ENCODE measurements around the gene RAB13. TPM values are rescaled to one million over a fixed set of nuclear protein-coding genes. Genes with fewer than 3 reads are reported as not detected.

Gene RAB13
- total and polyA plus RNA-seq, 2 of the 4 experiments (the other 2 are of a cell fraction) = 42.3 to 249 TPM

DNA sequence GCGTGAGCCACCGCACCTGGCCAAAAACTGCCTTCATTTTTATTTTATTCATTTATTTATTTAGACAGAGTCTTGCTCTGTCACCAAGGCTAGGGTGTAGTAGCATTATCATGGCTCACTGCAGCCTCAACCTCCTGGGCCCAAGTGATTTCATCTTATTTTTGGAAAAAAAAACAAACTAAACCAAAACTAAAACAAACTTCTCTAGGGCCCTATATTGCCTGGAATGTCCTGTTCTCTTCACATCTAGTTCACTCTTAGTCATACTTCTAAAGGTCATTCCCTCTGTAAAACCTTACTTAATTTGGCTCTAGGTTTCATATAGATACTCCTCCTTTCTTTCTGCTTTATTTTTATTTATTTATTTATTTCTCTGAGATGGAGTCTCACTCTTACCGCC, 20.0 kb upstream of the RAB13 start:
- Histone ChIP-seq H3K9me3 (ENCODE audit: control insufficient read depth, insufficient read depth, low read length) (no peaks in the 10 kb centered on the region), H3K4me1 (ENCODE audit: control insufficient read depth, insufficient read depth, low read length) (peaks cover 7% of the 10 kb centered on the region), H4K20me1 (ENCODE audit: insufficient read depth, low read length) (no peaks in the 10 kb centered on the region), H3K4me2 (ENCODE audit: low read depth, low read length) (peak overlapping the region; percentile 46; the same call in 1 of the 2 replicates), H4K8ac (ENCODE audit: low read depth in 2 of 2, low read length in 2 of 2) (no peak overlapping the region), H3K4me3 (ENCODE audit: insufficient read depth, low read depth, low read length) (no peak overlapping the region), H2AK5ac (ENCODE audit: low read depth, low read length) (no peak overlapping the region), H3K27ac (ENCODE audit: insufficient read depth, low read length) (peak overlapping the region; percentile 71), H2AFZ (replicated peaks; ENCODE audit: low read length, poor library complexity) (no peak overlapping the region), H2BK5ac (ENCODE audit: low read depth, low read length, poor library complexity, severe bottlenecking) (no peak overlapping the region), H2BK120ac (ENCODE audit: low read depth, low read length) (no peak overlapping the region), H3K18ac (ENCODE audit: low read depth, low read length) (no peak overlapping the region), H3K36me3 (ENCODE audit: control insufficient read depth, insufficient read depth, low read length) (no peaks in the 10 kb centered on the region), H3K23ac (ENCODE audit: low read depth, low read length) (no peak overlapping the region), H2AK9ac (replicated peaks; ENCODE audit: low read depth, low read length, poor library complexity) (no peak overlapping the region), H2BK20ac (ENCODE audit: low read depth, low read length) (no peak overlapping the region), H3K56ac (ENCODE audit: extremely low read depth, insufficient read depth, low read length) (no peak overlapping the region), H3K9ac (ENCODE audit: low read depth, low read length) (no peak overlapping the region), H4K91ac (ENCODE audit: insufficient read depth, low read depth, low read length) (no peak overlapping the region), H3K4ac (ENCODE audit: low read depth, low read length) (no peak overlapping the region), H3K79me1 (ENCODE audit: low read depth in 1 of 2, low read length in 2 of 2) (no peaks in the 10 kb centered on the region), H3K14ac (replicated peaks; ENCODE audit: low read depth, low read length) (no peak overlapping the region), H3K9me1 (ENCODE audit: insufficient read depth, low read length) (0 out of 2 replicates have a peak, but pooled peaks cover 4% of the 10 kb centered on the region), H4K5ac (ENCODE audit: low read depth, low read length) (no peak overlapping the region), H2BK15ac (ENCODE audit: low read depth, low read length) (no peak overlapping the region), H3K27me3 (ENCODE audit: control insufficient read depth, insufficient read depth, low read length) (no peaks in the 10 kb centered on the region)
- dilution Hi-C loops (cut with HindIII; ENCODE audit: low sequenced_read_pairs, unreplicated experiment) = no loop called here
- in situ Hi-C loops (cut with MboI; ENCODE audit: low sequenced_read_pairs) = no loop called here
- ATAC-seq (ENCODE audit: low read depth) (peak; percentile 85), DNase-seq (peak; percentile 86)
- no CpG with 5 or more reads among the region's 3 CpGs for WGBS, 2 experiments (ENCODE audit: extremely low coverage in 2 of 2, insufficient read length in 1 of 2)
- TF ChIP-seq FOS (IDR thresholded peaks at IDR 0.05; ENCODE audit: low read depth, low read length) = no peak; the same call in 1 of the 2 replicates
- no peak for TF ChIP-seq CEBPB (IDR thresholded peaks at IDR 0.05; ENCODE audit: low read depth, low read length)
- no peak for TF ChIP-seq MAZ (IDR thresholded peaks at IDR 0.05; ENCODE audit: borderline replicate concordance, low read depth, low read length)
- TF ChIP-seq SMC3 (IDR thresholded peaks at IDR 0.05; ENCODE audit: low read depth, low read length) = no peak
- no peak for TF ChIP-seq NFE2L2 (IDR thresholded peaks at IDR 0.05; ENCODE audit: low read depth, low read length)
- no peak for TF ChIP-seq MXI1 (IDR thresholded peaks at IDR 0.05; ENCODE audit: borderline replicate concordance, low read depth, low read length)
- no peak for TF ChIP-seq BHLHE40 (IDR thresholded peaks at IDR 0.05; ENCODE audit: low read depth, low read length)
- TF ChIP-seq, protein P1, sequence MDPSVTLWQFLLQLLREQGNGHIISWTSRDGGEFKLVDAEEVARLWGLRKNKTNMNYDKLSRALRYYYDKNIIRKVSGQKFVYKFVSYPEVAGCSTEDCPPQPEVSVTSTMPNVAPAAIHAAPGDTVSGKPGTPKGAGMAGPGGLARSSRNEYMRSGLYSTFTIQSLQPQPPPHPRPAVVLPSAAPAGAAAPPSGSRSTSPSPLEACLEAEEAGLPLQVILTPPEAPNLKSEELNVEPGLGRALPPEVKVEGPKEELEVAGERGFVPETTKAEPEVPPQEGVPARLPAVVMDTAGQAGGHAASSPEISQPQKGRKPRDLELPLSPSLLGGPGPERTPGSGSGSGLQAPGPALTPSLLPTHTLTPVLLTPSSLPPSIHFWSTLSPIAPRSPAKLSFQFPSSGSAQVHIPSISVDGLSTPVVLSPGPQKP (IDR thresholded peaks at IDR 0.05; ENCODE audit: borderline replicate concordance, low read depth, low read length) = no peak
- no peak for TF ChIP-seq POLR2A (IDR thresholded peaks at IDR 0.05; ENCODE audit: low read depth, low read length)
- no peak for TF ChIP-seq USF2 (IDR thresholded peaks at IDR 0.05; ENCODE audit: low read depth, low read length)
- no peak for TF ChIP-seq MAFK (IDR thresholded peaks at IDR 0.05; ENCODE audit: low read depth, low read length)
- no TSS peak for BruUV-seq (replicated peaks)
- ChIA-PET CTCF (no interaction called here), POLR2A (ENCODE audit: unreplicated experiment) (interaction anchor here (0.6 kb wide), 1 partner anchor 14 kb away, joined by 6 read pairs; no protein-coding TSS in a partner anchor)
- intact Hi-C loops (cut with micrococcal nuclease) = no loop called here
